Retinal pigment epithelial cell (primary cell): ENCODE measurements around the gene ATP2B2.
"Not testable (repeated sequence)": the region's sequence is repeated elsewhere in the genome, so short reads cannot be mapped to it uniquely, and the experiment has no call there.

Experiments used
- DNase-seq: peaks from one replicate; pipeline ENCODE4 v3.0.0-alpha.2; 2010; ENCODE audit warnings: low read depth
- H3K4me3 ChIP-seq: 2 replicates; pipeline ENCODE4 v1.5.1; 2011; ENCODE audit warnings: mild to moderate bottlenecking, low read length, control low read depth, moderate library complexity
- CTCF ChIP-seq: conservative IDR thresholded peaks from 2 replicates; pipeline ENCODE4 v1.5.1; 2011; ENCODE audit warnings: low read depth, low read length, control low read depth, inconsistent platforms

Gene ATP2B2

GRCh38 chr3:10546820-10547263 is 41.5 kb upstream of the ATP2B2 start:
- no peak for DNase-seq
- no peak for TF ChIP-seq CTCF
- H3K4me3 ChIP-seq: no peak overlapping the region

GRCh38 chr3:10546181-10546624 is 40.8 kb upstream of the ATP2B2 start:
- no peak for TF ChIP-seq CTCF
- no peak overlapping the region for H3K4me3 ChIP-seq

GRCh38 chr3:10542518-10542917 is 37.1 kb upstream of the ATP2B2 start:
- no peak overlapping the region for H3K4me3 ChIP-seq
- no peak for TF ChIP-seq CTCF
- no peak for DNase-seq

More at GRCh38 chr3:10546181-10546624, 40.8 kb upstream of the ATP2B2 start:
- no peak for DNase-seq

GRCh38 chr3:10540347-10540746 is 35.0 kb upstream of the ATP2B2 start:
- DNase-seq, H3K4me3 ChIP-seq: not testable (repeated sequence)

GRCh38 chr3:10534066-10534465 is 28.7 kb upstream of the ATP2B2 start:
- DNase-seq: no peak
- H3K4me3 ChIP-seq: no peak overlapping the region
- TF ChIP-seq CTCF: no peak

GRCh38 chr3:10533737-10534023 is 28.3 kb upstream of the ATP2B2 start:
- TF ChIP-seq CTCF: no peak
- no peak for DNase-seq
- no peak overlapping the region for H3K4me3 ChIP-seq

GRCh38 chr3:10532939-10533736 is 27.8 kb upstream of the ATP2B2 start:
- DNase-seq: no peak
- H3K4me3 ChIP-seq: no peak overlapping the region
- TF ChIP-seq CTCF: no peak
